Stimulated activated CD8-positive, alpha-beta memory T cell treated with anti-CD3 and anti-CD28 coated beads, Interleukin-15, amount 100 ng/mL, for 1 hour (primary cell): ENCODE results near the gene NSUN6.

Experiments used
- DNase-seq: peaks from one replicate; pipeline ENCODE4 v3.0.0-alpha.2; 2020; ENCODE audit warnings: low read depth

The NSUN6 gene

DNA sequence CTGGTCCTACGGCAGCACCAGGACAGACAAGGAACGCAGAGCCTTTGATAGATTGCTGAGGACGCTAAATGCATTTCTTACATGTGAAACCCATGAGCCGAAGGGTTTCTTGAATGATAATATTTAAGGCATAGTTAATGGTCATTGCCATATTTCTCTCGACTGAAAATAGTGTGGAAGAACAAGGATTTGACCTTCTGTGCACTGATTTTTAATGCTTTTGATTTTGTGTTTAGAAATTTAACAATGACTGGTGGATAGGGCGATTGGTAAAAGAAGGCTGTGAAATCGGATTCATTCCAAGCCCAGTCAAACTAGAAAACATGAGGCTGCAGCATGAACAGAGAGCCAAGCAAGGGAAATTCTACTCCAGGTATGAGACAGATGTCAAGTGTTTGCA is 150.8 kb downstream of the NSUN6 start:
- no peak for DNase-seq

GRCh38 chr10:18498998-18499397 is 152.4 kb downstream of the NSUN6 start:
- DNase-seq, result no peak

DNA sequence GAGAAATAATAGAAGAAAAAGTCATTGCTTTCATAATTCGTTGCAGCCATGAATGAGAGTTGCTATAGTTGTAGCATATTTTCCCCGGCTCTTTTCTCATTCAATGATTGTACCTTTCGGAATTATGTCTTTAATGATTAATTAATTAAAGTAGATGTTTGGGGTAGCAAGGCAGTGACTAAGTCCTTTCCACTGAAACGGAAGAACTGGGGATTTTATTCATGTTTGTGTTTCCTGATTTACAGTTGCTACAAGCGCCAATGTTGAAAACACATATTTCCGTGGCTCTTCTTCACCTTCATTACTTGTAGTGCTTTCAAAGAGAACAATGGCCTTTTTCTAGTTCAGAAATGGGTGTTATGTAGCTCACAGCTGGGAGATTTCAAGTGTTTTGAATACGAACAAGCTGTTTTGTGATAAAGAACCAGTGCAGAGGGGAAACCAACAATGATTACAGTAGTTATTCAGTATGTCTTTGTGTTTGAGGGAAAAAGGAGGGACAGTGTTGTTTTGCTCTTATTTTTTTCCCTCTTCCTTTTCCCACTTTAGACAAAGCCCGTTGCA is 153.5 kb downstream of the NSUN6 start:
- DNase-seq, result no peak
